GM12878 (cell line): ENCODE results near the gene CD63. TPM values are rescaled to one million over a fixed set of nuclear protein-coding genes. Genes with fewer than 3 reads are reported as not detected.
A peak's percentile ranks its signal among the peaks of the same experiment; 100 is the strongest.

Experiments used
- ATAC-seq: fragments of 200-7000 bp; cut with Tn5 transposase; 3 replicates; pipeline ENCODE4 v1.9.1; 2020; ENCODE audit warnings: mild to moderate bottlenecking, moderate library complexity
- BruUV-seq: library from RNA; stranded (reverse); fragments of 400-500 nt; replicated peaks from 2 replicates; lab custom pipeline; 2021; lab: Mats Ljungman, UMichigan
- CTCF ChIA-PET: fragments of 300-600 bp; sonication (Branson Sonifier 250); formaldehyde crosslinking; extraction: SDS; loops from one replicate; lab custom pipeline; 2021; ENCODE audit warnings: inconsistent platforms; lab: Yijun Ruan, JAX
- POLR2A ChIA-PET: fragments of 350-600 bp; formaldehyde crosslinking; extraction: SDS; loops from one replicate; lab custom pipeline; 2021; ENCODE audit warnings: inconsistent platforms; lab: Charles Lee
- RAD21 ChIA-PET: fragments of 300-600 bp; sonication (Branson Sonifier 250); formaldehyde crosslinking; loops from one replicate; lab custom pipeline; 2023; ENCODE audit warnings: antibody characterized with exemption; ENCODE audit not compliant: unreplicated experiment; lab: Charles Lee
- SMC1A ChIA-PET: fragments of 300-600 bp; sonication (Branson Sonifier 250); formaldehyde crosslinking; loops from one replicate; lab custom pipeline; 2023; ENCODE audit not compliant: unreplicated experiment, uncharacterized antibody; lab: Charles Lee
- DNase-seq: peaks from one replicate; pipeline ENCODE4 v3.0.0-alpha.2; 2011; ENCODE audit warnings: low read depth, low spot score
- FAIRE-seq: peaks from 3 replicates; lab custom pipeline; 2011; peaks lifted over from hg19 to GRCh38; lab: Jason Lieb, UNC
- H2AFZ ChIP-seq: 2 replicates; pipeline ENCODE4 v1.6.0; 2011; ENCODE audit warnings: low read depth, low read length, control low read depth; ENCODE audit not compliant: control insufficient read depth
- H3K27ac ChIP-seq: 2 replicates; pipeline ENCODE4 v1.5.1; 2011; ENCODE audit warnings: control low read depth; ENCODE audit not compliant: control insufficient read depth, insufficient read depth
- H3K27me3 ChIP-seq, 2 experiments: replicated peaks in 1 of 2; 2 replicates each; pipeline versions ENCODE4 v1.6.0 to v1.6.1; 2011; ENCODE audit warnings: low read length in 1 of 2; ENCODE audit not compliant: control insufficient read depth in 2 of 2, insufficient read depth in 2 of 2
- H3K36me3 ChIP-seq, 2 experiments: 2 replicates each; pipeline ENCODE4 v1.5.1; 2011; ENCODE audit warnings: low read length in 1 of 2; ENCODE audit not compliant: control insufficient read depth in 2 of 2, insufficient read depth in 2 of 2
- H3K4me1 ChIP-seq: 2 replicates; pipeline ENCODE4 v1.6.1; 2011; ENCODE audit warnings: mild to moderate bottlenecking, low read length, moderate library complexity, mixed read lengths; ENCODE audit not compliant: control insufficient read depth, insufficient read depth
- H3K4me2 ChIP-seq: 2 replicates; pipeline ENCODE4 v1.6.0; 2011; ENCODE audit warnings: control low read depth; ENCODE audit not compliant: control insufficient read depth, insufficient read depth
- H3K4me3 ChIP-seq: fragments of 200-600 bp; sonication (generic); 2 replicates; pipeline ENCODE4 v1.5.1; 2016
- H3K79me2 ChIP-seq: 2 replicates; pipeline ENCODE4 v1.6.0; 2011; ENCODE audit warnings: low read length; ENCODE audit not compliant: control insufficient read depth, insufficient read depth
- H3K9ac ChIP-seq: 2 replicates; pipeline ENCODE4 v1.8.0; 2011; ENCODE audit warnings: low read length, control low read depth, mixed read lengths; ENCODE audit not compliant: control insufficient read depth, insufficient read depth
- H3K9me3 ChIP-seq: replicated peaks from 3 replicates; pipeline ENCODE4 v1.5.1; 2011; ENCODE audit warnings: mild to moderate bottlenecking, low read length; ENCODE audit not compliant: control insufficient read depth, insufficient read depth
- H4K20me1 ChIP-seq: 2 replicates; pipeline ENCODE4 v1.6.0; 2011; ENCODE audit not compliant: control insufficient read depth, insufficient read depth
- ATF7 ChIP-seq: fragments of 450-650 bp; IDR thresholded peaks from 2 replicates; pipeline ENCODE4 v1.6.1; 2016; ENCODE audit warnings: low read depth, mild to moderate bottlenecking
- CHD2 ChIP-seq: IDR thresholded peaks from 2 replicates; pipeline ENCODE4 v1.6.1; 2011; ENCODE audit warnings: low read depth, low read length, improper control_type of control experiment, borderline replicate concordance
- EED ChIP-seq: sonication (generic); IDR thresholded peaks from 2 replicates; pipeline ENCODE4 v1.6.1; 2016; ENCODE audit warnings: antibody characterized with exemption, low read depth
- ELK1 ChIP-seq: IDR thresholded peaks from 2 replicates; pipeline ENCODE4 v1.6.1; 2012; ENCODE audit warnings: low read depth, low read length, improper control_type of control experiment
- HSF1 ChIP-seq: fragments of 150-350 bp; IDR thresholded peaks from 2 replicates; pipeline ENCODE4 v1.6.1; 2014; ENCODE audit warnings: mild to moderate bottlenecking, low read depth, low read length
- JUNB ChIP-seq: IDR thresholded peaks from 2 replicates; pipeline ENCODE4 v1.6.1; 2016; ENCODE audit warnings: antibody characterized with exemption, mild to moderate bottlenecking
- MEF2B ChIP-seq: fragments of 450-650 bp; IDR thresholded peaks from 2 replicates; pipeline ENCODE4 v1.6.1; 2018; ENCODE audit warnings: mild to moderate bottlenecking, moderate library complexity; ENCODE audit not compliant: partially characterized antibody, poor library complexity, severe bottlenecking
- POLR2A ChIP-seq: IDR thresholded peaks from 2 replicates; pipeline ENCODE4 v1.6.1; 2011; ENCODE audit warnings: low read depth, mild to moderate bottlenecking, low read length
- RELA ChIP-seq: fragments of 450-650 bp; IDR thresholded peaks from 2 replicates; pipeline ENCODE4 v1.8.0; 2014; ENCODE audit warnings: borderline replicate concordance; ENCODE audit not compliant: partially characterized antibody
- RFX5 ChIP-seq: IDR thresholded peaks from 2 replicates; pipeline ENCODE4 v1.6.1; 2011; ENCODE audit warnings: low read depth, low read length, improper control_type of control experiment
- SIX5 ChIP-seq: IDR thresholded peaks from 2 replicates; pipeline ENCODE4 v1.6.1; 2011; ENCODE audit warnings: mild to moderate bottlenecking, low read depth, low read length, moderate library complexity; ENCODE audit not compliant: severe bottlenecking
- SMAD5 ChIP-seq: IDR thresholded peaks from 2 replicates; pipeline ENCODE4 v1.6.1; 2016; ENCODE audit warnings: antibody characterized with exemption, low read depth
- SPI1 ChIP-seq: IDR thresholded peaks from 2 replicates; pipeline ENCODE4 v1.6.1; 2011; ENCODE audit warnings: low read depth, mild to moderate bottlenecking, low read length, moderate library complexity, borderline replicate concordance; ENCODE audit not compliant: insufficient read depth
- USF1 ChIP-seq: IDR thresholded peaks from 2 replicates; pipeline ENCODE4 v1.6.1; 2011; ENCODE audit warnings: borderline replicate concordance, low read depth, mild to moderate bottlenecking, moderate library complexity, mixed read lengths, low read length; ENCODE audit not compliant: insufficient read depth; ENCODE audit errors: extremely low read length
- YBX1 ChIP-seq: fragments of 450-650 bp; IDR thresholded peaks from 2 replicates; pipeline ENCODE4 v1.6.1; 2016; ENCODE audit warnings: antibody characterized with exemption
- ZNF24 ChIP-seq: fragments of 450-650 bp; IDR thresholded peaks from 2 replicates; pipeline ENCODE4 v1.6.1; 2017; ENCODE audit warnings: antibody characterized with exemption, mild to moderate bottlenecking
- ZNF384 ChIP-seq: IDR thresholded peaks from 2 replicates; pipeline ENCODE4 v1.6.1; 2012; ENCODE audit warnings: low read depth, mild to moderate bottlenecking, low read length, improper control_type of control experiment, borderline replicate concordance
- WGBS: methylation state at CpG from one replicate; pipeline ENCODE4 v1.1.6; 2016; ENCODE audit warnings: low lambda C conversion rate; ENCODE audit not compliant: insufficient replicate concordance, insufficient coverage; ENCODE audit errors: missing lambda C conversion rate; 5-methylcytosine and 5-hydroxymethylcytosine counted together
- in situ Hi-C: fragments of 300-500 bp; cut with MboI; formaldehyde crosslinking; loops from 9 replicates; pipeline ENCODE4 v1.14.3; 2018; ENCODE audit warnings: mixed read lengths
- intact Hi-C: fragments of 100-400 bp; cut with micrococcal nuclease; formaldehyde crosslinking; loops from one replicate; pipeline ENCODE4 v1.14.2; 2022; ENCODE audit not compliant: unreplicated experiment
- polyA plus RNA-seq, 11 experiments: library from polyadenylated mRNA; depleted of rRNA in 4 of 11; unstranded in 6 of 11; stranded (reverse) in 5 of 11; fragments of >200 nt; fragmentation: Nextera tagmentation in 4 of 11; fragmentation: Illumina TruSeq in 1 of 11; extraction: Ambion mirVana in 4 of 11; extraction: Trizol in 1 of 11; gene quantifications; 1 replicate in 1 of 11; 2 replicates in 10 of 11; pipeline versions ENCODE4 v1.2.1 to v1.2.3, GENCODE V29; 2011 to 2016; ENCODE audit warnings: inconsistent platforms in 2 of 11, missing spikeins in 2 of 11, low read depth in 1 of 11
- total RNA-seq, 4 experiments: library from RNA; depleted of rRNA in 3 of 4; stranded (reverse); fragments of >200 nt in 3 of 4; fragmentation: Illumina TruSeq in 1 of 4; extraction: Trizol in 1 of 4; gene quantifications; 2 replicates each; pipeline versions ENCODE4 v1.2.1 to v1.2.3, GENCODE V29; 2013 to 2021

Gene CD63
- total and polyA plus RNA-seq, 10 of the 15 experiments (the other 5 are each of a cell fraction or from before 2014, with no cell fraction given): 147 to 220 (median 183) TPM

DNA sequence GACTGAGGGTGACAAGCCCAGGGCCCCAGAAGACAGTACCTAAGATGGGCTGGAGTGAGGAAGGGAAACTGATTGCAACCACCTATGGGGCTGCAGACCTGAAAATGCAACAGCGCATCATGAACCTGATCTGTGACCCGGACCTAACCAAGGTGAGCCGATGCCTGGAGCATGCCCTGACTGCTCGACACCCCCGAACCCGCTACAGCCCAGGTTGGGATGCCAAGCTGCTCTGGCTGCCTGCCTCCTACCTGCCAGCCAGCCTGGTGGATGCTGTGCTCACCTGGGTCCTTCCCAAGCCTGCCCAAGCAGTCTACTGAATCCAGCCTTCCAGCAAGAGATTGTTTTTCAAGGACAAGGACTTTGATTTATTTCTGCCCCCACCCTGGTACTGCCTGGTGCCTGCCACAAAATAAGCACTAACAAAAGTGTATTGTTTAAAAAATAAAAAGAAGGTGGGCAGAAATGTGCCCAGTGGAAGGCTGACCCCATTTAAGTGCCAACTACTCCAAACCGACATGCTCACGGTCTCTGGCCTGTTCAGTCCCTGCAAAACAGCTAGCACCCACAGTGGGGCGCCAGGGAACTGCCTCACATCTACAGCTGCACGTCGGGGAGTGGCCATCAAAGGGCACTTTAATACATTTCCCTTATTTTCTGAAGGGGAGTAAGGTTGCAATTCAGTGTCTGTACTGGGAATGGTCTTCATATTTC is 4.4 kb downstream of the CD63 start (continued):
- no peak for TF ChIP-seq USF1
- TF ChIP-seq CHD2: 0 out of 2 replicates have a peak, but pooled peaks have one; percentile 5

- DNase-seq (no peak), FAIRE-seq (no peak), ATAC-seq (no peak)
- Histone ChIP-seq H3K27ac (no peak overlapping the region), H3K79me2 (peaks cover 8% of the 10 kb centered on the region), H3K27me3 (no peaks in the 10 kb centered on the region), H3K4me2 (no peak overlapping the region), H3K4me1 (peaks cover 14% of the 10 kb centered on the region), H3K4me3 (no peak overlapping the region), H3K9ac (no peak overlapping the region), H3K9me3 (no peaks in the 10 kb centered on the region), H4K20me1 (no peaks in the 10 kb centered on the region), H3K36me3 (peaks cover 7% of the 10 kb centered on the region in 2 experiments; a peak in 3 of 4 replicates), H2AFZ (no peak overlapping the region)
- RAD21 ChIA-PET: interaction anchor here (1.0 to 11.0 kb wide), 3 partner anchors 13 to 216 kb away, joined by 3 to 113 read pairs (median 3); no protein-coding TSS in a partner anchor
- no peak for TF ChIP-seq SIX5
- TF ChIP-seq SMAD5: peak; percentile 40; the same call in 1 of the 2 replicates
- TF ChIP-seq SPI1: no peak
- TF ChIP-seq YBX1: no peak
- TF ChIP-seq RELA: no peak
- TF ChIP-seq ZNF384: no peak
- TF ChIP-seq POLR2A: 0 out of 2 replicates have a peak, but pooled peaks have one; percentile 19
- no peak for TF ChIP-seq JUNB
- TF ChIP-seq EED: no peak
- no peak for TF ChIP-seq ZNF24
- TF ChIP-seq RFX5: no peak
- no peak for TF ChIP-seq ELK1
- TF ChIP-seq ATF7: no peak
- no peak for TF ChIP-seq HSF1
- TF ChIP-seq MEF2B: no peak
- SMC1A ChIA-PET: interaction anchor here (0.6 to 1.6 kb wide), 4 partner anchors 14 to 105 kb away, joined by 3 to 11 read pairs (median 4); no protein-coding TSS in a partner anchor
- POLR2A ChIA-PET: interaction anchor here (0.8 to 2.3 kb wide), 2 partner anchors 14 to 50 kb away, joined by 3 to 9 read pairs; no protein-coding TSS in a partner anchor
- intact Hi-C loops: no loop called here
- in situ Hi-C loops: no loop called here
- 86% methylated on average over 10 of the region's 10 CpGs for WGBS
- CTCF ChIA-PET: interaction anchor here (0.9 to 11.4 kb wide), 9 partner anchors 13 to 320 kb away, joined by 3 to 205 read pairs (median 4); partner anchors contain the start of genes DNAJC14, ORMDL2 and SARNP
- no TSS peak for BruUV-seq
Measured at GRCh38 chr12:55723516-55724225, 5.1 kb downstream of the CD63 start.
